ENCODE measurements around the gene CADM1.

DNA sequence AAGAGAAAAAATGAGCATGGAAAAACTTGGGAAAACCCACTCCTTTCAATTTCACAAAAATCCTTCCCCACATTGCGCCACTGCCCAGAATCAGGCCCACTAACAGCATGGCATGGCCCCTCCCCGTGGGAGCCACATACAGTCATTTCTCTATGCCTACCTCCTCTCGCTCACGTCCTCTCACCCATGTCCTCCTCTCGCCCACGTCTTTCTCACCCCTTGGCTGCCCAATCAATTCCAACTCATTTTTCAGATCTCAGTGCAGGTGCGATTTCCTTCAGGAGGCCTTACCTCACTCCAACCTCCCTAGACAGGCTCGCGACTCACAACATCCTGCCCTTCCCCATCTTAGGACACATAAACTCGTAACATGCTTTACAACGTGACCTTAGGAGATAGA is 229.2 kb downstream of the CADM1 start:
- TF ChIP-seq, protein P1, sequence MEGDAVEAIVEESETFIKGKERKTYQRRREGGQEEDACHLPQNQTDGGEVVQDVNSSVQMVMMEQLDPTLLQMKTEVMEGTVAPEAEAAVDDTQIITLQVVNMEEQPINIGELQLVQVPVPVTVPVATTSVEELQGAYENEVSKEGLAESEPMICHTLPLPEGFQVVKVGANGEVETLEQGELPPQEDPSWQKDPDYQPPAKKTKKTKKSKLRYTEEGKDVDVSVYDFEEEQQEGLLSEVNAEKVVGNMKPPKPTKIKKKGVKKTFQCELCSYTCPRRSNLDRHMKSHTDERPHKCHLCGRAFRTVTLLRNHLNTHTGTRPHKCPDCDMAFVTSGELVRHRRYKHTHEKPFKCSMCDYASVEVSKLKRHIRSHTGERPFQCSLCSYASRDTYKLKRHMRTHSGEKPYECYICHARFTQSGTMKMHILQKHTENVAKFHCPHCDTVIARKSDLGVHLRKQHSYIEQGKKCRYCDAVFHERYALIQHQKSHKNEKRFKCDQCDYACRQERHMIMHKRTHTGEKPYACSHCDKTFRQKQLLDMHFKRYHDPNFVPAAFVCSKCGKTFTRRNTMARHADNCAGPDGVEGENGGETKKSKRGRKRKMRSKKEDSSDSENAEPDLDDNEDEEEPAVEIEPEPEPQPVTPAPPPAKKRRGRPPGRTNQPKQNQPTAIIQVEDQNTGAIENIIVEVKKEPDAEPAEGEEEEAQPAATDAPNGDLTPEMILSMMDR (IDR thresholded peaks at IDR 0.05): no peak
- TF ChIP-seq POLR2A (IDR thresholded peaks at IDR 0.05): no peak

Measured in prostate gland (tissue), 2 donors.